WTC11 (cell line): ENCODE data around the gene VWA7. TPM values are rescaled to one million over a fixed set of nuclear protein-coding genes. Genes with fewer than 3 reads are reported as not detected.

Experiments
- ATAC-seq: fragments of 200-7000 bp; cut with Tn5 transposase; 2 replicates; pipeline ENCODE4 v1.10.0; 2021; ENCODE audit warnings: mild to moderate bottlenecking, moderate library complexity
- CTCF ChIA-PET: fragments of 300-600 bp; sonication (Branson Sonifier 250); formaldehyde crosslinking; loops from one replicate; lab custom pipeline; 2021; ENCODE audit warnings: antibody characterized with exemption; lab: Charles Lee
- POLR2A ChIA-PET: fragments of 350-600 bp; sonication (Branson Sonifier 250); formaldehyde crosslinking; loops from one replicate; lab custom pipeline; 2021; ENCODE audit warnings: antibody characterized with exemption; lab: Charles Lee
- DNase-seq: peaks from one replicate; pipeline ENCODE4 v3.0.0; 2021; ENCODE audit warnings: low spot score
- H3K27ac Mint-ChIP-seq: 2 replicates; pipeline ENCODE4 v1.8.0; 2021; ENCODE audit warnings: mixed read lengths
- H3K27me3 Mint-ChIP-seq: 2 replicates; pipeline ENCODE4 v1.8.0; 2021; ENCODE audit warnings: low read depth, mild to moderate bottlenecking, moderate library complexity, mixed read lengths
- H3K36me3 Mint-ChIP-seq: 2 replicates; pipeline ENCODE4 v1.8.0; 2021; ENCODE audit warnings: mixed read lengths
- H3K4me1 Mint-ChIP-seq: 2 replicates; pipeline ENCODE4 v1.8.0; 2022; ENCODE audit warnings: mixed read lengths
- H3K4me3 Mint-ChIP-seq: 2 replicates; pipeline ENCODE4 v1.8.0; 2021; ENCODE audit warnings: mild to moderate bottlenecking, moderate library complexity, mixed read lengths
- H3K9me3 Mint-ChIP-seq: 2 replicates; pipeline ENCODE4 v1.8.0; 2021; ENCODE audit warnings: mixed read lengths
- AR ChIP-seq: fragments of 250-450 bp; sonication (Bioruptor Pico); IDR thresholded peaks from 2 replicates; pipeline ENCODE4 v1.9.0; 2021; ENCODE audit warnings: mild to moderate bottlenecking
- E2F4 ChIP-seq: sonication (generic); formaldehyde crosslinking; IDR thresholded peaks from 2 replicates; pipeline ENCODE4 v1.8.1; 2022; ENCODE audit warnings: low read depth, mild to moderate bottlenecking, moderate library complexity, missing genetic modification reagents, borderline replicate concordance
- ELF4 ChIP-seq: sonication (generic); formaldehyde crosslinking; IDR thresholded peaks from 2 replicates; pipeline ENCODE4 v1.8.1; 2022; ENCODE audit warnings: low read depth, mild to moderate bottlenecking, moderate library complexity, missing genetic modification reagents
- ESRRA ChIP-seq: sonication (generic); formaldehyde crosslinking; IDR thresholded peaks from 2 replicates; pipeline ENCODE4 v1.8.1; 2022; ENCODE audit warnings: mild to moderate bottlenecking, missing genetic modification reagents, borderline replicate concordance
- GABPB1 ChIP-seq: sonication (generic); formaldehyde crosslinking; IDR thresholded peaks from 2 replicates; pipeline ENCODE4 v1.8.1; 2023; ENCODE audit warnings: mild to moderate bottlenecking, missing genetic modification reagents
- IRF1 ChIP-seq: sonication (generic); formaldehyde crosslinking; IDR thresholded peaks from 2 replicates; pipeline ENCODE4 v1.8.0; 2023; ENCODE audit warnings: missing genetic modification reagents
- IRF2 ChIP-seq: sonication (generic); formaldehyde crosslinking; IDR thresholded peaks from 2 replicates; pipeline ENCODE4 v1.8.0; 2022; ENCODE audit warnings: low read depth, missing genetic modification reagents, borderline replicate concordance
- JUN ChIP-seq: sonication (generic); formaldehyde crosslinking; IDR thresholded peaks from 2 replicates; pipeline ENCODE4 v1.8.0; 2023; ENCODE audit warnings: mild to moderate bottlenecking, missing genetic modification reagents
- MAX ChIP-seq: sonication (generic); formaldehyde crosslinking; IDR thresholded peaks from 2 replicates; pipeline ENCODE4 v1.8.0; 2022; ENCODE audit warnings: mild to moderate bottlenecking, missing genetic modification reagents
- MXD4 ChIP-seq: fragments of 250-450 bp; sonication (Bioruptor Pico); IDR thresholded peaks from 2 replicates; pipeline ENCODE4 v1.8.0; 2021; ENCODE audit warnings: mild to moderate bottlenecking, moderate library complexity, borderline replicate concordance
- NR1H2 ChIP-seq: sonication (generic); formaldehyde crosslinking; IDR thresholded peaks from 2 replicates; pipeline ENCODE4 v1.9.0; 2021; ENCODE audit warnings: mild to moderate bottlenecking, moderate library complexity, missing genetic modification reagents
- STAT6 ChIP-seq: sonication (generic); formaldehyde crosslinking; conservative IDR thresholded peaks from 2 replicates; pipeline ENCODE4 v1.8.1; 2023; ENCODE audit warnings: mild to moderate bottlenecking, low read depth, missing genetic modification reagents, moderate library complexity
- TEAD4 ChIP-seq: sonication (generic); formaldehyde crosslinking; IDR thresholded peaks from 2 replicates; pipeline ENCODE4 v1.8.0; 2022; ENCODE audit warnings: mild to moderate bottlenecking, missing genetic modification reagents
- ZNF281 ChIP-seq: sonication (generic); formaldehyde crosslinking; IDR thresholded peaks from 2 replicates; pipeline ENCODE4 v1.8.0; 2023; ENCODE audit warnings: mild to moderate bottlenecking, missing genetic modification reagents
- ZNF423 ChIP-seq: fragments of 250-450 bp; sonication (Bioruptor Pico); IDR thresholded peaks from 2 replicates; pipeline ENCODE4 v2.1.2; 2022; ENCODE audit warnings: mild to moderate bottlenecking, moderate library complexity
- ZNF671 ChIP-seq: fragments of 250-450 bp; sonication (Bioruptor Pico); IDR thresholded peaks from 2 replicates; pipeline ENCODE4 v1.8.0; 2021; ENCODE audit warnings: mild to moderate bottlenecking
- ZSCAN18 ChIP-seq: fragments of 250-450 bp; sonication (Bioruptor Pico); IDR thresholded peaks from 2 replicates; pipeline ENCODE4 v2.1.2; 2022; ENCODE audit warnings: mild to moderate bottlenecking, moderate library complexity
- total RNA-seq: library from RNA; stranded (reverse); gene quantifications from 3 replicates; pipeline ENCODE4 v1.2.3, GENCODE V29; 2021

The VWA7 gene
- total RNA-seq, 1 experiment from 2014 or later, result 1.8 TPM

GRCh38 chr6:31777667-31778050, 531 bp upstream of the VWA7 start:
- DNase-seq, result no peak
- TF ChIP-seq E2F4 (CRISPR knock-in tag) (no peak), TEAD4 (no peak), ELF4 (CRISPR knock-in tag) (no peak), JUN (CRISPR knock-in tag) (no peak), ESRRA (CRISPR knock-in tag) (no peak), IRF2 (no peak), STAT6 (CRISPR knock-in tag) (no peak), ZNF671 (CRISPR knock-in tag) (no peak), MXD4 (CRISPR knock-in tag) (no peak), ZSCAN18 (no peak), GABPB1 (CRISPR knock-in tag) (no peak), ZNF423 (CRISPR knock-in tag) (no peak), IRF1 (CRISPR knock-in tag) (no peak), AR (CRISPR knock-in tag) (no peak), ZNF281 (CRISPR knock-in tag) (no peak), MAX (CRISPR knock-in tag) (no peak), NR1H2 (no peak)
- Mint-ChIP-seq H3K36me3 (peaks cover 12% of the 10 kb centered on the region), H3K4me1 (0 out of 2 replicates have a peak, but pooled peaks cover 2% of the 10 kb centered on the region), H3K9me3 (no peaks in the 10 kb centered on the region), H3K4me3 (no peak overlapping the region), H3K27me3 (no peaks in the 10 kb centered on the region), H3K27ac (peak overlapping the region; percentile 68; the same call in 1 of the 2 replicates)
- ChIA-PET CTCF (interaction anchor here (1.0 to 1.2 kb wide), 3 partner anchors 14 to 36 kb away, joined by 3 to 6 read pairs (median 5); partner anchors contain the start of gene LSM2), POLR2A (interaction anchor here (1.5 kb wide), 1 partner anchor 36 kb away, joined by 4 read pairs; no protein-coding TSS in a partner anchor)
- ATAC-seq, result no peak
